H1 (cell line): ENCODE results near the gene CD300E. TPM values are rescaled to one million over a fixed set of nuclear protein-coding genes. Genes with fewer than 3 reads are reported as not detected.

ENCODE experiments used
- CTCF ChIA-PET: fragments of 300-600 bp; sonication (Branson Sonifier 250); formaldehyde crosslinking; loops from one replicate; lab custom pipeline; 2021; ENCODE audit not compliant: partially characterized antibody; lab: Charles Lee
- POLR2A ChIA-PET: fragments of 300-600 bp; sonication (Branson Sonifier 250); formaldehyde crosslinking; loops from one replicate; lab custom pipeline; 2021; ENCODE audit warnings: inconsistent platforms; ENCODE audit not compliant: partially characterized antibody; lab: Charles Lee
- DNase-seq, 2 experiments: peaks; one replicate each; pipeline versions ENCODE4 v3.0.0 to v3.0.0-alpha.2; 2010 to 2022; ENCODE audit warnings: low spot score in 2 of 2, low read depth in 1 of 2, mixed read lengths in 1 of 2
- FAIRE-seq: peaks from 2 replicates; lab custom pipeline; 2011; peaks lifted over from hg19 to GRCh38; lab: Jason Lieb, UNC
- H2AFZ ChIP-seq: 2 replicates; pipeline ENCODE4 v1.8.1; 2012; ENCODE audit warnings: low read length, inconsistent platforms
- H2AK5ac ChIP-seq: 2 replicates; pipeline ENCODE4 v1.6.1; 2013; ENCODE audit warnings: low read depth, low read length
- H2BK120ac ChIP-seq: replicated peaks from 2 replicates; pipeline ENCODE3; 2013; ENCODE audit warnings: low read depth, low read length, inconsistent platforms
- H2BK12ac ChIP-seq: 2 replicates; pipeline ENCODE4 v1.6.1; 2013; ENCODE audit warnings: low read depth, low read length
- H2BK15ac ChIP-seq: 2 replicates; pipeline ENCODE4 v1.6.1; 2013; ENCODE audit warnings: low read length
- H2BK20ac ChIP-seq: 2 replicates; pipeline ENCODE4 v1.6.1; 2013; ENCODE audit warnings: low read length
- H2BK5ac ChIP-seq: 2 replicates; pipeline ENCODE4 v1.6.1; 2013; ENCODE audit warnings: low read depth, low read length
- H3K14ac ChIP-seq: 2 replicates; pipeline ENCODE4 v1.6.1; 2013; ENCODE audit warnings: inconsistent platforms; ENCODE audit not compliant: insufficient read length
- H3K18ac ChIP-seq: 2 replicates; pipeline ENCODE4 v1.6.1; 2013; ENCODE audit warnings: low read length; ENCODE audit errors: extremely low read depth
- H3K23ac ChIP-seq: 2 replicates; pipeline ENCODE4 v1.6.1; 2013; ENCODE audit warnings: inconsistent platforms; ENCODE audit not compliant: insufficient read length
- H3K23me2 ChIP-seq: 2 replicates; pipeline ENCODE4 v1.6.1; 2013; ENCODE audit warnings: low read depth, low read length
- H3K27ac ChIP-seq: 2 replicates; pipeline ENCODE4 v1.6.1; 2011; ENCODE audit warnings: low read depth, low read length, inconsistent platforms
- H3K27me3 ChIP-seq, 4 experiments: replicated peaks in 1 of 4; 1 replicate in 1 of 4; 2 replicates in 3 of 4; pipeline versions ENCODE4 v1.6.1 to v1.8.1; 2011 to 2013; ENCODE audit warnings: low read length in 3 of 4, mild to moderate bottlenecking in 3 of 4, inconsistent platforms in 2 of 4, mixed read lengths in 2 of 4, moderate library complexity in 1 of 4; ENCODE audit not compliant: control insufficient read depth in 3 of 4, insufficient read depth in 3 of 4; ENCODE audit errors: extremely low read depth in 1 of 4
- H3K36me3 ChIP-seq, 4 experiments: 2 replicates each; pipeline versions ENCODE4 v1.6.1 to v1.8.1; 2011 to 2013; ENCODE audit warnings: mild to moderate bottlenecking in 4 of 4, low read length in 3 of 4, moderate library complexity in 2 of 4, control low read depth in 1 of 4, inconsistent platforms in 1 of 4; ENCODE audit not compliant: insufficient read depth in 4 of 4, control insufficient read depth in 2 of 4
- H3K4ac ChIP-seq: replicated peaks from 2 replicates; pipeline ENCODE3; 2013; ENCODE audit warnings: low read length, low read depth, mixed read lengths, inconsistent platforms; ENCODE audit not compliant: insufficient read length
- H3K4me1 ChIP-seq, 4 experiments: replicated peaks in 1 of 4; 1 replicate in 1 of 4; 2 replicates in 3 of 4; pipeline versions ENCODE4 v1.6.1 to v1.8.1; 2011 to 2013; ENCODE audit warnings: low read length in 3 of 4, inconsistent platforms in 2 of 4, mixed read lengths in 1 of 4; ENCODE audit not compliant: insufficient read depth in 4 of 4, control insufficient read depth in 3 of 4
- H3K4me2 ChIP-seq, 2 experiments: 2 replicates each; pipeline versions ENCODE4 v1.6.1 to v1.8.1; 2011 to 2013; ENCODE audit warnings: low read depth in 2 of 2, low read length in 2 of 2, control low read depth in 1 of 2, inconsistent platforms in 1 of 2, mild to moderate bottlenecking in 1 of 2; ENCODE audit not compliant: insufficient read depth in 1 of 2
- H3K4me3 ChIP-seq, 4 experiments: fragments of 200-600, 300-600 bp in 1 of 4; sonication (generic), shearing (Covaris generic), sonication (Bioruptor Twin) in 1 of 4; 2 replicates each; pipeline versions ENCODE4 v1.5.1 to v1.8.1; 2011 to 2016; ENCODE audit warnings: low read length in 4 of 4, low read depth in 3 of 4, control low read depth in 2 of 4, inconsistent platforms in 2 of 4, mild to moderate bottlenecking in 2 of 4, mixed read lengths in 1 of 4, moderate library complexity in 1 of 4; ENCODE audit not compliant: insufficient read depth in 2 of 4; ENCODE audit errors: extremely low read depth in 1 of 4
- H3K56ac ChIP-seq: replicated peaks from 2 replicates; pipeline ENCODE3; 2013; ENCODE audit warnings: low read depth, mild to moderate bottlenecking, mixed read lengths, low read length, inconsistent platforms; ENCODE audit not compliant: insufficient read length
- H3K79me1 ChIP-seq: 2 replicates; pipeline ENCODE4 v1.6.1; 2013; ENCODE audit warnings: low read depth, low read length, control low read depth
- H3K79me2 ChIP-seq, 2 experiments: 2 replicates each; pipeline versions ENCODE4 v1.6.1 to v1.8.1; 2012 to 2013; ENCODE audit warnings: low read length in 2 of 2, mild to moderate bottlenecking in 2 of 2, inconsistent platforms in 1 of 2; ENCODE audit not compliant: insufficient read depth in 2 of 2, control insufficient read depth in 1 of 2
- H3K9ac ChIP-seq, 4 experiments: replicated peaks in 1 of 4; 1 replicate in 1 of 4; 2 replicates in 3 of 4; pipeline versions ENCODE4 v1.6.1 to v1.8.1; 2011 to 2013; ENCODE audit warnings: low read depth in 3 of 4, low read length in 3 of 4, control low read depth in 2 of 4, mild to moderate bottlenecking in 2 of 4, moderate library complexity in 2 of 4, inconsistent platforms in 1 of 4; ENCODE audit errors: extremely low read depth in 1 of 4
- H3K9me3 ChIP-seq, 2 experiments: 2 replicates each; pipeline versions ENCODE4 v1.6.1 to v1.8.1; 2012 to 2013; ENCODE audit warnings: mild to moderate bottlenecking in 2 of 2, moderate library complexity in 2 of 2, control low read depth in 1 of 2, inconsistent platforms in 1 of 2, low read depth in 1 of 2, low read length in 1 of 2, mixed read lengths in 1 of 2; ENCODE audit not compliant: insufficient read depth in 2 of 2
- H4K20me1 ChIP-seq, 2 experiments: replicated peaks in 1 of 2; 2 replicates each; pipeline versions ENCODE3 to v1.8.1; 2011 to 2013; ENCODE audit warnings: inconsistent platforms in 2 of 2, low read length in 2 of 2, mild to moderate bottlenecking in 1 of 2; ENCODE audit not compliant: insufficient read depth in 2 of 2, control insufficient read depth in 1 of 2
- H4K5ac ChIP-seq: 2 replicates; pipeline ENCODE4 v1.6.1; 2013; ENCODE audit warnings: low read length, low read depth, mixed read lengths, inconsistent platforms; ENCODE audit not compliant: insufficient read length
- H4K8ac ChIP-seq: 2 replicates; pipeline ENCODE4 v1.8.0; 2013; ENCODE audit warnings: mild to moderate bottlenecking, moderate library complexity, low read length, inconsistent platforms; ENCODE audit not compliant: insufficient read depth; ENCODE audit errors: extremely low read depth
- H4K91ac ChIP-seq: replicated peaks from 2 replicates; pipeline ENCODE3; 2013; ENCODE audit warnings: low read length, mixed read lengths, inconsistent platforms; ENCODE audit not compliant: insufficient read length
- BRCA1 ChIP-seq: IDR thresholded peaks from 2 replicates; pipeline ENCODE4 v1.6.1; 2012; ENCODE audit warnings: low read depth, low read length, improper control_type of control experiment
- CBX5 ChIP-seq: fragments of 300-800, 300-1000 bp; sonication (generic); IDR thresholded peaks from 2 replicates; pipeline ENCODE4 v1.7.1; 2016; ENCODE audit warnings: antibody characterized with exemption, low read length, low read depth
- CHD2 ChIP-seq: IDR thresholded peaks from 2 replicates; pipeline ENCODE4 v1.6.1; 2012; ENCODE audit warnings: low read length, improper control_type of control experiment
- E2F6 ChIP-seq: IDR thresholded peaks from 2 replicates; pipeline ENCODE4 v1.6.1; 2012; ENCODE audit warnings: inconsistent platforms
- EZH2 ChIP-seq: fragments of 200-600 bp; sonication (generic); IDR thresholded peaks from 2 replicates; pipeline ENCODE4 v1.7.1; 2012; ENCODE audit warnings: low read depth, mild to moderate bottlenecking, moderate library complexity, low read length, inconsistent platforms; ENCODE audit not compliant: severe bottlenecking
- GABPA ChIP-seq: IDR thresholded peaks from 2 replicates; pipeline ENCODE4 v1.6.1; 2011; ENCODE audit warnings: mild to moderate bottlenecking, low read length, moderate library complexity, borderline replicate concordance; ENCODE audit not compliant: insufficient read depth
- HDAC2 ChIP-seq, 2 experiments: fragments of 300-600 bp in 1 of 2; sonication (generic) in 1 of 2; IDR thresholded peaks; 2 replicates each; pipeline ENCODE4 v1.6.1; 2011 to 2012; ENCODE audit warnings: low read depth in 2 of 2, low read length in 2 of 2, mild to moderate bottlenecking in 2 of 2, moderate library complexity in 2 of 2, borderline replicate concordance in 1 of 2, inconsistent platforms in 1 of 2
- JUN ChIP-seq: IDR thresholded peaks from 2 replicates; pipeline ENCODE4 v1.6.1; 2011; ENCODE audit warnings: low read depth, mild to moderate bottlenecking, improper control_type of control experiment, low read length
- KDM5A ChIP-seq: fragments of 200-600 bp; IDR thresholded peaks from 2 replicates; pipeline ENCODE4 v1.7.1; 2012; ENCODE audit warnings: mild to moderate bottlenecking, low read length, inconsistent platforms, mixed read lengths
- SAP30 ChIP-seq: fragments of 300-600 bp; sonication (generic); IDR thresholded peaks from 2 replicates; pipeline ENCODE4 v1.7.1; 2012; ENCODE audit warnings: low read length, moderate library complexity, mild to moderate bottlenecking, inconsistent platforms; ENCODE audit not compliant: insufficient read depth, insufficient replicate concordance
- SIRT6 ChIP-seq: IDR thresholded peaks from one replicate; pipeline ENCODE4 v1.7.1; 2012; ENCODE audit warnings: low read length, inconsistent platforms
- SUZ12 ChIP-seq: fragments of 200-600 bp; sonication (generic); IDR thresholded peaks from 2 replicates; pipeline ENCODE4 v1.6.1; 2012; ENCODE audit warnings: mild to moderate bottlenecking, inconsistent platforms, low read length, moderate library complexity, mixed read lengths
- TAF7 ChIP-seq: optimal IDR thresholded peaks from 2 replicates; pipeline ENCODE3; 2011; ENCODE audit warnings: low read depth, mild to moderate bottlenecking, inconsistent platforms, low read length, moderate library complexity, borderline replicate concordance
- WGBS, 2 experiments: shearing (Covaris generic) in 1 of 2; methylation state at CpG; one replicate each; pipeline versions ENCODE4 v1.1.6 to v1.1.7; 2013 to 2015; ENCODE audit warnings: low lambda C conversion rate in 2 of 2, mixed read lengths in 2 of 2, inconsistent platforms in 1 of 2, low coverage in 1 of 2, missing lambda C conversion rate in 1 of 2; ENCODE audit not compliant: insufficient replicate concordance in 2 of 2, insufficient coverage in 1 of 2, insufficient read length in 1 of 2; ENCODE audit errors: extremely low coverage in 1 of 2, missing lambda C conversion rate in 1 of 2; 5-methylcytosine and 5-hydroxymethylcytosine counted together
- polyA plus RNA-seq, 7 experiments: library from polyadenylated mRNA; depleted of rRNA in 3 of 7; stranded (reverse) in 5 of 7; unstranded in 2 of 7; fragments of >200 nt in 5 of 7; fragments of 200-250 nt in 2 of 7; gene quantifications; 1 replicate in 5 of 7; 2 replicates in 1 of 7; 4 replicates in 1 of 7; pipeline versions ENCODE4 v1.2.1 to v1.2.3, GENCODE V29; 2011 to 2013; ENCODE audit warnings: missing spikeins in 2 of 7, mixed read lengths in 2 of 7
- total RNA-seq: library from RNA; stranded (reverse); fragmentation: NEBNext Ultra II Directional; extraction: Animal tissue kit (Norgen Biotek cat#: 25700); gene quantifications from 2 replicates; pipeline ENCODE4 v1.2.1, GENCODE V29; 2021

Gene CD300E
- total and polyA plus RNA-seq, 2 of the 8 experiments (the other 6 are each of a cell fraction or from before 2014, with no cell fraction given) = not detected

- H3K36me3 ChIP-seq = no peaks in the 10 kb centered on the region
- H2AFZ ChIP-seq = no peak overlapping the region
- H2BK120ac ChIP-seq = no peak overlapping the region
- no peak overlapping the region for H2BK20ac ChIP-seq
- H3K4ac ChIP-seq = no peak overlapping the region
- no peak for FAIRE-seq
- POLR2A ChIA-PET = interaction anchor here (0.6 kb wide), 1 partner anchor 13 kb away, joined by 3 read pairs; the partner anchor contains the start of gene CD300LD
- H4K20me1 ChIP-seq = peaks cover 0 to 1% of the 10 kb centered on the region in 2 experiments
- no peaks in the 10 kb centered on the region for H3K79me1 ChIP-seq
- CTCF ChIA-PET = interaction anchor here (0.8 to 5.0 kb wide), 10 partner anchors 15 to 259 kb away, joined by 3 to 33 read pairs (median 3); partner anchors contain the start of gene CD300H
- peaks cover 2% of the 10 kb centered on the region; the same call in 1 of the 2 replicates for H3K23me2 ChIP-seq
- no peak overlapping the region for H3K23ac ChIP-seq
- peaks cover 0 to 3% (median 1%) of the 10 kb centered on the region in 4 experiments; a peak in 2 of 7 replicates for H3K27me3 ChIP-seq
- no peaks in the 10 kb centered on the region for H3K4me1 ChIP-seq
- WGBS, 2 experiments = 85% methylated on average over 10 of the region's 10 CpGs; no CpG with 5 or more reads in 1 of the 2 experiments
- H2BK5ac ChIP-seq = no peak overlapping the region
- H2BK15ac ChIP-seq = no peak overlapping the region
- H2AK5ac ChIP-seq = no peak overlapping the region
- H3K9me3 ChIP-seq = no peaks in the 10 kb centered on the region
- H3K4me2 ChIP-seq = no peak overlapping the region
- no peak overlapping the region for H3K9ac ChIP-seq
- H3K79me2 ChIP-seq = no peaks in the 10 kb centered on the region
- H2BK12ac ChIP-seq = no peak overlapping the region
- H3K27ac ChIP-seq = no peak overlapping the region
- H4K8ac ChIP-seq = no peak overlapping the region
- H3K4me3 ChIP-seq = no peak overlapping the region
- no peak overlapping the region for H3K18ac ChIP-seq
- no peak overlapping the region for H3K14ac ChIP-seq
- no peak for DNase-seq
- H4K5ac ChIP-seq = no peak overlapping the region
- H3K56ac ChIP-seq = no peak overlapping the region
- no peak overlapping the region for H4K91ac ChIP-seq
- no peak for TF ChIP-seq EZH2
- TF ChIP-seq SAP30 = no peak
- TF ChIP-seq JUN = no peak
- TF ChIP-seq BRCA1 = no peak
- TF ChIP-seq E2F6 = no peak
- TF ChIP-seq SUZ12 = no peak
- TF ChIP-seq SIRT6 = no peak
- no peak for TF ChIP-seq GABPA
- no peak for TF ChIP-seq HDAC2 (IDR thresholded peaks at IDR 0.05; ENCODE audit: borderline replicate concordance in 1 of 2, low read depth in 2 of 2, low read length in 2 of 2)
- TF ChIP-seq CBX5 = no peak
- no peak for TF ChIP-seq TAF7
- no peak for TF ChIP-seq CHD2
- TF ChIP-seq KDM5A = no peak
Observed at GRCh38 chr17:74604761-74605160, 18.8 kb downstream of the CD300E start.
